Mammary epithelial cell (primary cell): ENCODE measurements around the gene H3-3A.

ENCODE experiments used
- EZH2 ChIP-seq: IDR thresholded peaks from 2 replicates; pipeline ENCODE4 v1.6.1; 2012; ENCODE audit warnings: low read length, inconsistent platforms, borderline replicate concordance
- TF ChIP-seq, protein P1 (sequence below), 2 donors: IDR thresholded peaks in 1 of 2; conservative IDR thresholded peaks in 1 of 2; 2 replicates each; pipeline ENCODE4 v1.5.1; 2011 to 2012; ENCODE audit warnings: inconsistent platforms in 2 of 2, low read length in 2 of 2, mild to moderate bottlenecking in 2 of 2, control low read depth in 1 of 2, low read depth in 1 of 2; ENCODE audit not compliant: insufficient read depth in 1 of 2; ENCODE audit errors: extremely low read depth in 1 of 2

DNA sequence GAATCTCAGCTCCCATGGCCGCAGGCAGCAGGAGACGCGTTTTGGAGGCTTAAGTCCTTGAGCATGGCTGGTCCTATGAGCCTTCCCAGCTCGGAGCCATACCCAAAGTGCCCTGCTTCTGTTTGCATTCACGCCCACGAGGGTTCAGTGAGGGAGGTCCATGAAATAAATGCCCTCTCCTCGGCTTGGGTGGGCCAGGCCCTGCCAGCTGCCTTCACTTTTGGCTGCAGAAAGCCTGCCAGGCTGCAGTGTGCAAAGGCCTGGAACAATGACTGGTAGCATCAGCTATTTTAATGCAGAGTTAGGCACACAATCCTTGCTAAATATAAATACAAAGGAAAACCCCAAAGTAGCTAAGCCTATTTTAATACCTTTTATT is 49.4 kb downstream of the H3-3A start:
- TF ChIP-seq, protein P1, sequence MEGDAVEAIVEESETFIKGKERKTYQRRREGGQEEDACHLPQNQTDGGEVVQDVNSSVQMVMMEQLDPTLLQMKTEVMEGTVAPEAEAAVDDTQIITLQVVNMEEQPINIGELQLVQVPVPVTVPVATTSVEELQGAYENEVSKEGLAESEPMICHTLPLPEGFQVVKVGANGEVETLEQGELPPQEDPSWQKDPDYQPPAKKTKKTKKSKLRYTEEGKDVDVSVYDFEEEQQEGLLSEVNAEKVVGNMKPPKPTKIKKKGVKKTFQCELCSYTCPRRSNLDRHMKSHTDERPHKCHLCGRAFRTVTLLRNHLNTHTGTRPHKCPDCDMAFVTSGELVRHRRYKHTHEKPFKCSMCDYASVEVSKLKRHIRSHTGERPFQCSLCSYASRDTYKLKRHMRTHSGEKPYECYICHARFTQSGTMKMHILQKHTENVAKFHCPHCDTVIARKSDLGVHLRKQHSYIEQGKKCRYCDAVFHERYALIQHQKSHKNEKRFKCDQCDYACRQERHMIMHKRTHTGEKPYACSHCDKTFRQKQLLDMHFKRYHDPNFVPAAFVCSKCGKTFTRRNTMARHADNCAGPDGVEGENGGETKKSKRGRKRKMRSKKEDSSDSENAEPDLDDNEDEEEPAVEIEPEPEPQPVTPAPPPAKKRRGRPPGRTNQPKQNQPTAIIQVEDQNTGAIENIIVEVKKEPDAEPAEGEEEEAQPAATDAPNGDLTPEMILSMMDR (conservative IDR thresholded peaks at IDR 0.05 in 1 of 2, IDR thresholded peaks at IDR 0.05 in 1 of 2; ENCODE audit: extremely low read depth in 1 of 2, insufficient read depth in 1 of 2, low read depth in 1 of 2, low read length in 2 of 2): no peak
- no peak for TF ChIP-seq EZH2
